GM12878 (cell line): Measurements from ENCODE around the gene STX12. TPM values are rescaled to one million over a fixed set of nuclear protein-coding genes. Genes with fewer than 3 reads are reported as not detected.
A peak's percentile ranks its signal among the peaks of the same experiment; 100 is the strongest.

Source experiments
- CREB1 ChIP-seq: IDR thresholded peaks from 2 replicates; pipeline ENCODE4 v1.6.1; 2012; ENCODE audit warnings: low read depth, mild to moderate bottlenecking, inconsistent platforms
- GABPA ChIP-seq: IDR thresholded peaks from 2 replicates; pipeline ENCODE4 v1.6.1; 2014; ENCODE audit warnings: antibody characterized with exemption, low read depth, mild to moderate bottlenecking, inconsistent platforms
- IRF3 ChIP-seq: fragments of 450-650 bp; IDR thresholded peaks from 2 replicates; pipeline ENCODE4 v1.6.1; 2014; ENCODE audit warnings: mild to moderate bottlenecking
- JUNB ChIP-seq: IDR thresholded peaks from 2 replicates; pipeline ENCODE4 v1.6.1; 2016; ENCODE audit warnings: antibody characterized with exemption, mild to moderate bottlenecking
- JUND ChIP-seq: IDR thresholded peaks from 2 replicates; pipeline ENCODE4 v1.6.1; 2012; ENCODE audit warnings: low read depth, mild to moderate bottlenecking, low read length, improper control_type of control experiment, moderate library complexity
- KAT2A ChIP-seq: conservative IDR thresholded peaks from 2 replicates; pipeline ENCODE4 v1.6.1; 2011; ENCODE audit warnings: low read depth, low read length; ENCODE audit not compliant: control insufficient read depth
- LARP7 ChIP-seq: fragments of 450-650 bp; IDR thresholded peaks from 2 replicates; pipeline ENCODE4 v1.6.1; 2017; ENCODE audit warnings: mild to moderate bottlenecking
- MEF2A ChIP-seq: IDR thresholded peaks from 2 replicates; pipeline ENCODE4 v1.6.1; 2011; ENCODE audit warnings: low read depth, mild to moderate bottlenecking, low read length, moderate library complexity; ENCODE audit not compliant: insufficient read depth
- MEF2B ChIP-seq: fragments of 450-650 bp; IDR thresholded peaks from 2 replicates; pipeline ENCODE4 v1.6.1; 2018; ENCODE audit warnings: mild to moderate bottlenecking, moderate library complexity; ENCODE audit not compliant: partially characterized antibody, poor library complexity, severe bottlenecking
- MYC ChIP-seq: IDR thresholded peaks from 2 replicates; pipeline ENCODE4 v1.6.1; 2011; ENCODE audit warnings: mild to moderate bottlenecking, low read length, moderate library complexity, inconsistent platforms; ENCODE audit not compliant: insufficient read depth, insufficient replicate concordance, insufficient read length, severe bottlenecking
- NKRF ChIP-seq: fragments of 450-650 bp; conservative IDR thresholded peaks from 2 replicates; pipeline ENCODE4 v1.6.1; 2017; ENCODE audit warnings: mild to moderate bottlenecking, moderate library complexity
- NR2C2 ChIP-seq: IDR thresholded peaks from 2 replicates; pipeline ENCODE4 v1.6.1; 2011; ENCODE audit warnings: borderline replicate concordance, low read depth; ENCODE audit not compliant: control insufficient read depth, insufficient read length
- POLR2AphosphoS2 ChIP-seq: IDR thresholded peaks from 2 replicates; pipeline ENCODE4 v1.6.1; 2011; ENCODE audit warnings: low read depth, mild to moderate bottlenecking, low read length, improper control_type of control experiment, moderate library complexity
- RAD51 ChIP-seq: fragments of 450-650 bp; IDR thresholded peaks from 2 replicates; pipeline ENCODE4 v1.6.1; 2016; ENCODE audit warnings: moderate library complexity, mild to moderate bottlenecking, inconsistent platforms
- RFX5 ChIP-seq: IDR thresholded peaks from 2 replicates; pipeline ENCODE4 v1.6.1; 2011; ENCODE audit warnings: low read depth, low read length, improper control_type of control experiment
- RUNX3 ChIP-seq: IDR thresholded peaks from 2 replicates; pipeline ENCODE4 v1.6.1; 2012; ENCODE audit warnings: low read length, inconsistent platforms
- SIX5 ChIP-seq: IDR thresholded peaks from 2 replicates; pipeline ENCODE4 v1.6.1; 2011; ENCODE audit warnings: mild to moderate bottlenecking, low read depth, low read length, moderate library complexity; ENCODE audit not compliant: severe bottlenecking
- TAF1 ChIP-seq: IDR thresholded peaks from 2 replicates; pipeline ENCODE4 v1.6.1; 2011; ENCODE audit warnings: mild to moderate bottlenecking, low read depth, low read length, borderline replicate concordance
- TBL1XR1 ChIP-seq: IDR thresholded peaks from 2 replicates; pipeline ENCODE4 v1.6.1; 2012; ENCODE audit warnings: low read depth, low read length, improper control_type of control experiment
- USF2 ChIP-seq: IDR thresholded peaks from 2 replicates; pipeline ENCODE4 v1.6.1; 2011; ENCODE audit warnings: low read depth, low read length, improper control_type of control experiment, borderline replicate concordance
- WRNIP1 ChIP-seq: IDR thresholded peaks from 2 replicates; pipeline ENCODE4 v1.6.1; 2011; ENCODE audit warnings: low read depth, low read length, improper control_type of control experiment, borderline replicate concordance
- YY1 ChIP-seq: IDR thresholded peaks from 2 replicates; pipeline ENCODE4 v1.6.1; 2011; ENCODE audit warnings: low read depth, mild to moderate bottlenecking, low read length
- ZNF274 ChIP-seq: IDR thresholded peaks from one replicate; pipeline ENCODE4 v1.8.0; 2011; ENCODE audit not compliant: insufficient read length, insufficient read depth
- ZNF384 ChIP-seq: IDR thresholded peaks from 2 replicates; pipeline ENCODE4 v1.6.1; 2012; ENCODE audit warnings: low read depth, mild to moderate bottlenecking, low read length, improper control_type of control experiment, borderline replicate concordance
- ZZZ3 ChIP-seq: IDR thresholded peaks from 2 replicates; pipeline ENCODE4 v1.6.1; 2011; ENCODE audit warnings: low read depth; ENCODE audit not compliant: control insufficient read depth, insufficient read length
- polyA plus RNA-seq, 11 experiments: library from polyadenylated mRNA; depleted of rRNA in 4 of 11; unstranded in 6 of 11; stranded (reverse) in 5 of 11; fragments of >200 nt; fragmentation: Nextera tagmentation in 4 of 11; fragmentation: Illumina TruSeq in 1 of 11; extraction: Ambion mirVana in 4 of 11; extraction: Trizol in 1 of 11; gene quantifications; 1 replicate in 1 of 11; 2 replicates in 10 of 11; pipeline versions ENCODE4 v1.2.1 to v1.2.3, GENCODE V29; 2011 to 2016; ENCODE audit warnings: inconsistent platforms in 2 of 11, missing spikeins in 2 of 11, low read depth in 1 of 11
- total RNA-seq, 4 experiments: library from RNA; depleted of rRNA in 3 of 4; stranded (reverse); fragments of >200 nt in 3 of 4; fragmentation: Illumina TruSeq in 1 of 4; extraction: Trizol in 1 of 4; gene quantifications; 2 replicates each; pipeline versions ENCODE4 v1.2.1 to v1.2.3, GENCODE V29; 2013 to 2021

STX12 gene
- total and polyA plus RNA-seq, 10 of the 15 experiments (the other 5 are each of a cell fraction or from before 2014, with no cell fraction given): 20.2 to 35.0 (median 28.1) TPM

GRCh38 chr1:27858072-27858948 is 85.3 kb downstream of the STX12 start (continued):
- TF ChIP-seq USF2 (no peak), RUNX3 (peak; percentile 21; the same call in 1 of the 2 replicates), ZNF384 (no peak), JUND (no peak), RAD51 (no peak), ZZZ3 (no peak), JUNB (no peak), MYC (no peak), CREB1 (no peak), IRF3 (no peak), RFX5 (no peak), WRNIP1 (no peak), POLR2AphosphoS2 (no peak), SIX5 (no peak), YY1 (peak; percentile 72), TAF1 (no peak), NR2C2 (no peak), TBL1XR1 (no peak), NKRF (no peak), GABPA (no peak), KAT2A (no peak), MEF2B (no peak), MEF2A (no peak), LARP7 (no peak), ZNF274 (no peak)
